GM12801 (cell line): Measurements from ENCODE around the gene UGT1A8.

Source experiments
- TF ChIP-seq, protein P1 (sequence below): IDR thresholded peaks from one replicate; pipeline ENCODE4 v1.5.1; 2011; ENCODE audit warnings: control low read depth; ENCODE audit not compliant: insufficient read length; ENCODE audit errors: extremely low read depth

UGT1A8 gene

DNA sequence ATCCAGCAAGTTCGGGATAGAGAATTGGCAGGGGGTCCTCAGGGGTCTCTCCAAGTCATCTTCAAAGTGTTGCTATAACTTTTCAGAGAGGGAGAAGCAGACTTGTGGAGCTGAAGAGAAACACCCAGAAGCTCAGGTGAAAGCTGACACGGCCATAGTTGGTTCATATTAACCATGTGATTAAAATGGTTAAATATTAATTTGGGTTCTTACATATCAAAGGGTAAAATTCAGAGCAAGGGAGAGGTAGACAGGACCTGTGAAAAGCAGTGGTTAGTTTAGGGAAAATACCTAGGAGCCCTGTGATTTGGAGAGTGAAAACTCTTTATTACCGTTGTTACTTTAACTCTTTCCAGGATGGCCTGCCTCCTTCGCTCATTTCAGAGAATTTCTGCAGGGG, 75.2 kb downstream of the UGT1A8 start, which contains the start of gene UGT1A6:
UGT1A6 (plus strand) TSS at position 243 of the 400 bp plus-strand sequence; CDS start at position 358, 115 bp downstream.
- TF ChIP-seq, protein P1, sequence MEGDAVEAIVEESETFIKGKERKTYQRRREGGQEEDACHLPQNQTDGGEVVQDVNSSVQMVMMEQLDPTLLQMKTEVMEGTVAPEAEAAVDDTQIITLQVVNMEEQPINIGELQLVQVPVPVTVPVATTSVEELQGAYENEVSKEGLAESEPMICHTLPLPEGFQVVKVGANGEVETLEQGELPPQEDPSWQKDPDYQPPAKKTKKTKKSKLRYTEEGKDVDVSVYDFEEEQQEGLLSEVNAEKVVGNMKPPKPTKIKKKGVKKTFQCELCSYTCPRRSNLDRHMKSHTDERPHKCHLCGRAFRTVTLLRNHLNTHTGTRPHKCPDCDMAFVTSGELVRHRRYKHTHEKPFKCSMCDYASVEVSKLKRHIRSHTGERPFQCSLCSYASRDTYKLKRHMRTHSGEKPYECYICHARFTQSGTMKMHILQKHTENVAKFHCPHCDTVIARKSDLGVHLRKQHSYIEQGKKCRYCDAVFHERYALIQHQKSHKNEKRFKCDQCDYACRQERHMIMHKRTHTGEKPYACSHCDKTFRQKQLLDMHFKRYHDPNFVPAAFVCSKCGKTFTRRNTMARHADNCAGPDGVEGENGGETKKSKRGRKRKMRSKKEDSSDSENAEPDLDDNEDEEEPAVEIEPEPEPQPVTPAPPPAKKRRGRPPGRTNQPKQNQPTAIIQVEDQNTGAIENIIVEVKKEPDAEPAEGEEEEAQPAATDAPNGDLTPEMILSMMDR = no peak

DNA sequence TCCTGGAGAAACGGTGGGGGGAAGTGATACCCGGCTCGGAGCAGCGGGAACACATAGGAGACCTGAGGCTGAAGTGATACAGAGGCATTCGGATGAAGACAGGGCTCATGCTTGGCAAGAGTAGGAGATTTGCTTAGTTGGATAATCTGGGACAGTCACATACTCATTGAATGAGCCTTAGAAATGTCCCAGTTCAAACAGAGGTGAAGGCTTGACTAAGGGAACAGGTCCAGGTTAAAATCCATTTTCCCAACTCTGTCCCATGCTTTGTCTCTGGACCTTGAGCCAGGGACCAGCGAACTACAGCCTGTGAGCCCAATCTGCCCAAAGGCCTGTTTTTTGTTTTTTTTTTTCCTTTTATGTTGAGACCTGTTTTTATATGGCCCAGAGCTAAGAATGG, 76.5 kb downstream of the UGT1A8 start:
- TF ChIP-seq, protein P1 = no peak

DNA sequence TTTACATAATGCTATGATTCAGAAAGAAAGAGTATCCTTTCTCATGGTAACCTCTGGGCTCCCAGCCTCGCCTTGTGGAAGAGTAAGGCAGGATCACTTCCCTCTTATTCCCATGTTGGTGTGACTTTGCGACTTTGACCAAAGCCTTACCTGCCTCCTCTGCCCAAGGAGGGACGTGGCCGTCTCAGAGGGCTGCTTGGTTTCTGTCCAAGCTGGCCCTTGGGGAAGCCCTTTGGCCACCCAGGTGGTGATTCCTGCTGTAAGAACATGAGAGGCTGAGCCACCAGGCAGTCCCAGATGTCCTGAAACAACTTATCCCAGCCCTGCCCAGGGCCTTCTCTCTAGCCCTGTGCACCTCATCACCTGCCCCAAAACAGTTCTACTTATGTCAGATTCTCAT, 81.3 kb downstream of the UGT1A8 start:
- TF ChIP-seq, protein P1 = no peak

DNA sequence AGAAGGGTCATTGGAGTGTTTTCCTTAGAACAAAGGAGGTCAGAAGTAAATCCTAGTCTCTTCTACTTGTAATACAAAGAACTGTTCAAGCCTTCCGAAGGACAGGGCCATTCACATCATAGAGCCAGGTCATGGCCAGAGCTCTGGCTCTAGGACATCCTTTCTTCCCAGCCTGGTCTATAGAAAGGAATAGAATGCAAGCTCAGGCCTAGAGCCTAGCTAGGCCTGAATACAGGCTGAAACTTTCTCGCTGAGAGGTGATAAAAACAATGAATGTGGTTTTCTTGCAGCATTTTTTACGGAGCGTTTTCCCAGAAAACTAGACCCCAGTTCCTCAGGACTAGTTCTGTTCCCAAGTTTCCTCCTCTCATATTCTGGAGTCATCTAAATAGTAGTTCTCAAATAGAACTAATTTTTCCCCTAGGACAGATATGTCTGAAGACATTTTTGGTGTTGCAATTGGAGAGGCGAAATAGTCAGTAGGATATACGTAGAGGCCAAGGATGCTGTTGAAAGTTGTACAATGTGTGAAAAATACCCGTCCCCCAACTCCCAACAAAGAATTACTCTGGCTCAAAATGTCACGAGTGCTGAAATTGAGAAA, 82.1 kb downstream of the UGT1A8 start:
- TF ChIP-seq, protein P1 = no peak

DNA sequence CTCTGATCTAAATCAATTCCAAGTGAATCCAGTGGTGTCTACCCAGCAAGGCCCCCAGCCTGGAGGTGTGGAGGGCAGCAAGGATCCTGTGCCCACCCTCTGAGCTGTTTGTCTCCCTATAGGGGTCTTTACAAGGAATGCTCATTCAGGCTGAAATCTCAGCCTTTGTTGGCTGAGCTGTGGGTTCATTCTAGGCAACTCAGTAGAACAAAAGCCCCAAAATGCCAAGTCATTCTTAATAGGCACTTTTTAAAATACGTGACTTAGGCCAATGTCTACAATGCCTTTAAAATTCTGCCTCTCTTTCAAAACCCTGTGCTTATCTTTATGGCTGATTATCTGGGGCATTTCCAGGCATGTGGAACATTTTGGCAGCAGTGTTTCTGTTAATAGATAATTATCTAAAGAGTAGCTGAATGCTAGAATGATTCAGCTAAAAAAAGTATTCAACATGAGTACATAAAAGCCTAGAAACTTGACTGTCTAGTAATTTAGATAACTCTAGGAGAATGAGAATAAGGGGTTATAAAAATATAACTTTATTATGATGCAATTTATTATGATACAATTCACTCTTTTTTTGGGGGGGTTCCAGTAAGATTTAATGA, 82.7 kb downstream of the UGT1A8 start:
- TF ChIP-seq, protein P1 = no peak

DNA sequence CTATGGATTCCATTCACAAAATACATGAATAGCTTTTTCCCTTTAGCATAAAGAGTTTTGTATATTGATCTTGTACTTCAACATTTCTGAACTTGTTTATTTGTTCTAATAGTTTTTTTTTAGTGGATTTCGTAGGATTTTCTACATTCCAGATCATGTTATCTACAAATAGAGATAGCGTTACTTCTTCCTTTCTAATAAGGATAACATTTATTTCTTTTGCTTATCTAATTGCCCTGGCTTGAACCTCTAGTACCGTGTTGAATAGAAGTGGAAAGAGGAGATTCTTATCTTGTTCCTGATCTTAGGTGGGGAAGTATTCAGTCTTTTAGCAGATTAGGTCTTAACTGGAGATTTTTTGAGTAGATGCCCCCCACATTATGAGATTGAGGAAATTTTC, 84.8 kb downstream of the UGT1A8 start:
- TF ChIP-seq, protein P1 = no peak

DNA sequence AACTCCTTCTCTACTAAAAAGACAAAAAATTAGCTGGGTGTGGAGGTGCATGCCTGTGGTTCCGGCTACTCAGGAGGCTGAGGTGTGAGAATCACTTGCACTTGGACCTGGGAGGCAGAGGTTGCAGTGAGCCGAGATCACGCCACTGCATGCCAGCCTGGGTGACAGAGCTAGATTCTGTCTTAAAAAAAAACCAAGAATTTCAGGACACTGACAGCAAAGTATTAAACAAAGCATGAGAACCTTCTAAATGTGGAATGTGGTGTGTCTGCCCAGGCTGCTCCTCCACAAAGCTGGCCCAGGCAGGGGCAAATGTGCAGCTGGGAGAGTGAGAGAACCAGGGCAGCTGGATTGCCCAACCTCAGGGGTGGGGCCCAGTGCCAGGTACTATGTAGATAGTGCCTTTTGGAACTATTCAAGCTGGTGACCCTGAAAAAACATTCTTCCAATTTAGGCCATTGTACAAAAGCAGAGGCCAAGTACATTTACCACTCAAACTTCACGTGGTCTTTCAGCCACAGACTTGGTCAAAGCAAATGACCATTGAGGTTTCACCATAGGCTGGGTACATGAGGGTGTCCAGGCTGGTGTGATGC, 88.6 kb downstream of the UGT1A8 start:
- TF ChIP-seq, protein P1 = no peak
